ENCODE results near the gene ANXA2R.

DNA sequence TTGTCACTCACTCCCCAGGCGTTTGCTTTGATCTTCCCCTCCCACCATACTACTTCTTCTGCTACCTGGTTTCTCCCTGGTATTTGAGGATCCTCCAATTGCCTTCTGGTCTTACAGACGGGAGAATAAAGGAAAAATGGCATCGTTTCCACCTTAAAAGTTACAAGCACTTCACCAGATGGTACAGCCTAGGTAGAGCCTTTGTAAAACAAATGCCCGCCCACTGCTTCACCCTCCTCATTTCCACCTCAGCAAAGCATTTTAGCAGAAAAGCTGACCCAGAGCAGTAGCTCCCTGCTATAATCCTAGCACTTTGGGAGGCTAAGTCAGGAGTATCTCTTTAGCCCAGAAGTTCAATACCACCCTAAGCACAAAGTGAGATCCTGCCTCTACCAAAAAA lies 5.1 kb upstream of the ANXA2R start:
- TF ChIP-seq, protein P1, sequence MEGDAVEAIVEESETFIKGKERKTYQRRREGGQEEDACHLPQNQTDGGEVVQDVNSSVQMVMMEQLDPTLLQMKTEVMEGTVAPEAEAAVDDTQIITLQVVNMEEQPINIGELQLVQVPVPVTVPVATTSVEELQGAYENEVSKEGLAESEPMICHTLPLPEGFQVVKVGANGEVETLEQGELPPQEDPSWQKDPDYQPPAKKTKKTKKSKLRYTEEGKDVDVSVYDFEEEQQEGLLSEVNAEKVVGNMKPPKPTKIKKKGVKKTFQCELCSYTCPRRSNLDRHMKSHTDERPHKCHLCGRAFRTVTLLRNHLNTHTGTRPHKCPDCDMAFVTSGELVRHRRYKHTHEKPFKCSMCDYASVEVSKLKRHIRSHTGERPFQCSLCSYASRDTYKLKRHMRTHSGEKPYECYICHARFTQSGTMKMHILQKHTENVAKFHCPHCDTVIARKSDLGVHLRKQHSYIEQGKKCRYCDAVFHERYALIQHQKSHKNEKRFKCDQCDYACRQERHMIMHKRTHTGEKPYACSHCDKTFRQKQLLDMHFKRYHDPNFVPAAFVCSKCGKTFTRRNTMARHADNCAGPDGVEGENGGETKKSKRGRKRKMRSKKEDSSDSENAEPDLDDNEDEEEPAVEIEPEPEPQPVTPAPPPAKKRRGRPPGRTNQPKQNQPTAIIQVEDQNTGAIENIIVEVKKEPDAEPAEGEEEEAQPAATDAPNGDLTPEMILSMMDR (conservative IDR thresholded peaks at IDR 0.05; ENCODE audit: low read depth, low read length), result no peak
- TF ChIP-seq RAD21 (IDR thresholded peaks at IDR 0.05; ENCODE audit: low read length), result no peak
- TF ChIP-seq CEBPB (IDR thresholded peaks at IDR 0.05; ENCODE audit: low read depth, low read length), result no peak
- no peak for TF ChIP-seq MAFK (IDR thresholded peaks at IDR 0.05; ENCODE audit: low read depth, low read length)
- no peak for TF ChIP-seq POLR2A (IDR thresholded peaks at IDR 0.05; ENCODE audit: low read depth, low read length)
- TF ChIP-seq, protein P2, sequence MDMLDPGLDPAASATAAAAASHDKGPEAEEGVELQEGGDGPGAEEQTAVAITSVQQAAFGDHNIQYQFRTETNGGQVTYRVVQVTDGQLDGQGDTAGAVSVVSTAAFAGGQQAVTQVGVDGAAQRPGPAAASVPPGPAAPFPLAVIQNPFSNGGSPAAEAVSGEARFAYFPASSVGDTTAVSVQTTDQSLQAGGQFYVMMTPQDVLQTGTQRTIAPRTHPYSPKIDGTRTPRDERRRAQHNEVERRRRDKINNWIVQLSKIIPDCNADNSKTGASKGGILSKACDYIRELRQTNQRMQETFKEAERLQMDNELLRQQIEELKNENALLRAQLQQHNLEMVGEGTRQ (IDR thresholded peaks at IDR 0.05; ENCODE audit: low read depth, low read length), result no peak
- TF ChIP-seq NFE2L2 (IDR thresholded peaks at IDR 0.05; ENCODE audit: low read depth, low read length), result no peak
- TF ChIP-seq SMC3 (IDR thresholded peaks at IDR 0.05; ENCODE audit: low read depth, low read length), result no peak
- TF ChIP-seq CHD1 (IDR thresholded peaks at IDR 0.05; ENCODE audit: low read depth, low read length), result no peak
- TF ChIP-seq, protein P3, sequence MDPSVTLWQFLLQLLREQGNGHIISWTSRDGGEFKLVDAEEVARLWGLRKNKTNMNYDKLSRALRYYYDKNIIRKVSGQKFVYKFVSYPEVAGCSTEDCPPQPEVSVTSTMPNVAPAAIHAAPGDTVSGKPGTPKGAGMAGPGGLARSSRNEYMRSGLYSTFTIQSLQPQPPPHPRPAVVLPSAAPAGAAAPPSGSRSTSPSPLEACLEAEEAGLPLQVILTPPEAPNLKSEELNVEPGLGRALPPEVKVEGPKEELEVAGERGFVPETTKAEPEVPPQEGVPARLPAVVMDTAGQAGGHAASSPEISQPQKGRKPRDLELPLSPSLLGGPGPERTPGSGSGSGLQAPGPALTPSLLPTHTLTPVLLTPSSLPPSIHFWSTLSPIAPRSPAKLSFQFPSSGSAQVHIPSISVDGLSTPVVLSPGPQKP (IDR thresholded peaks at IDR 0.05; ENCODE audit: borderline replicate concordance, low read depth, low read length), result no peak
